Fibroblast of mammary gland (primary cell): ENCODE measurements around the gene MGAT4D.

Experiments
- DNase-seq: peaks from one replicate; pipeline ENCODE4 v3.0.0-alpha.2; 2010; ENCODE audit warnings: low read depth
- H3K4me3 ChIP-seq: 2 replicates; pipeline ENCODE4 v1.5.1; 2011; ENCODE audit warnings: low read depth, mild to moderate bottlenecking, low read length, moderate library complexity; ENCODE audit not compliant: control insufficient read depth
- TF ChIP-seq, protein P1 (sequence below): conservative IDR thresholded peaks from 2 replicates; pipeline ENCODE4 v1.5.1; 2011; ENCODE audit warnings: low read depth, low read length, inconsistent platforms; ENCODE audit not compliant: control insufficient read depth, insufficient read depth

Gene MGAT4D

DNA sequence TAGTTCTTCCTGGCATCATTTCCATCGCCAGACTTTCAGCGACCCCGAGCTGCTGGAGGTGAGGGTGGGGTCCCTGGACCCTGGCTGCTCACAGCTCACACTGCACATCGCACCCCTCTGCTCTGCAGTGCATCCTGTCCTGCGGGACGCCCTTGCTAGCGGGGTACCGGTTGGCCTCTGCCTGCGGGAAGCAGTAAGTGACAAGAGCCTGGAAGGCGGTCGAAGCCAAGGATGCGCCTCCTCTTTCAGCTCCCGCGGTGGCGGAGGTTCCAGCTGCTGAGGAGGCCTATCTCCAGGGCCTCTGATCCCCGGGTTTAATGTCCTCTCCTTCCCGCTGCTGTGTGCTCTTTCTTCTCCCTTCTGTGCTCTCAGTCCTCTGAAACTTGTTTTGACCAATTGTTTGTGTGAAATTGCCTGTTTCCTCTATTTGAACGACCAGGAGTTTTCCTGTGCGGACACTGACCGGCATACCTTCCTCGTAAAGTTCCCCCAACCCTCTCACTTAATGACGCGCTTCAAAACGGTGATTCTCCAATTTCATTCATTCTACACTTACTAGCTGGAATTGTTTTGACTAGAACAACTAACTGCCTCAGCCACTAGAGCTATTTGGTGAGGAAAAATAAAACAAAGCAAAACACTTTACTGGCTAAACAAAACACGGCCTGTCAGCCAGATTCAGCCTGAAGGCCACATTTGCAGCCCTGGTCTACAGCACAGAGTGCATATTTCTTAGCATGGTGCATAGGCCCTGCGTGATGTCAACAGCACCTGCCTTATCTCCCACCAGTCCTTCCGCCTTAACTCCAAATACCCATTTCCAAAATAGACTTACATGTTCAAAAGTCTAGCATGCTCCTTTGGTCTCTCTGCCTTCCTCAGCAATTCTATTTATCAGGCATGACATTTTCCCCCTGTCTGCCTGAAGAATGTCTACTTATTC is 28.0 kb downstream of the MGAT4D start:
- TF ChIP-seq, protein P1, sequence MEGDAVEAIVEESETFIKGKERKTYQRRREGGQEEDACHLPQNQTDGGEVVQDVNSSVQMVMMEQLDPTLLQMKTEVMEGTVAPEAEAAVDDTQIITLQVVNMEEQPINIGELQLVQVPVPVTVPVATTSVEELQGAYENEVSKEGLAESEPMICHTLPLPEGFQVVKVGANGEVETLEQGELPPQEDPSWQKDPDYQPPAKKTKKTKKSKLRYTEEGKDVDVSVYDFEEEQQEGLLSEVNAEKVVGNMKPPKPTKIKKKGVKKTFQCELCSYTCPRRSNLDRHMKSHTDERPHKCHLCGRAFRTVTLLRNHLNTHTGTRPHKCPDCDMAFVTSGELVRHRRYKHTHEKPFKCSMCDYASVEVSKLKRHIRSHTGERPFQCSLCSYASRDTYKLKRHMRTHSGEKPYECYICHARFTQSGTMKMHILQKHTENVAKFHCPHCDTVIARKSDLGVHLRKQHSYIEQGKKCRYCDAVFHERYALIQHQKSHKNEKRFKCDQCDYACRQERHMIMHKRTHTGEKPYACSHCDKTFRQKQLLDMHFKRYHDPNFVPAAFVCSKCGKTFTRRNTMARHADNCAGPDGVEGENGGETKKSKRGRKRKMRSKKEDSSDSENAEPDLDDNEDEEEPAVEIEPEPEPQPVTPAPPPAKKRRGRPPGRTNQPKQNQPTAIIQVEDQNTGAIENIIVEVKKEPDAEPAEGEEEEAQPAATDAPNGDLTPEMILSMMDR: no peak
- no peak for DNase-seq
- H3K4me3 ChIP-seq: no peak overlapping the region

DNA sequence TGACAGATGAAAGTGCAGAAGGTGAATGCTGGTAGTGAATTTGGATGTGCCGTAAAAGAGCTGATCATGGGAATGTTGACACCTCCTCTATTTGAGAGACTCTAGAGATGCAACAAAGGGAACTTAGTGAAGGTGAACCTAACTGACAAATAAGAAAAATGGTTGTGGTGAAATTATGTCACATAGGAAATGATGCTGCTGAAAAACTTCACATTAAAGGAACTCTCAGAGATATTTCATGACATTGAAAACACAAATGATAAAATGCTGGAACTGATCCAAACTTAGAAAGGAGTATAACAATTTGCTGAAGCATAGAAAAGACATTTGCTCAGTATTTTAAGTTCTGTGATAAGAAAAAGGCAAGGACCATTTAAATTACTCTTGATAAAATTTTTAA is 31.9 kb downstream of the MGAT4D start:
- TF ChIP-seq, protein P1: no peak
- H3K4me3 ChIP-seq: no peak overlapping the region
- no peak for DNase-seq

DNA sequence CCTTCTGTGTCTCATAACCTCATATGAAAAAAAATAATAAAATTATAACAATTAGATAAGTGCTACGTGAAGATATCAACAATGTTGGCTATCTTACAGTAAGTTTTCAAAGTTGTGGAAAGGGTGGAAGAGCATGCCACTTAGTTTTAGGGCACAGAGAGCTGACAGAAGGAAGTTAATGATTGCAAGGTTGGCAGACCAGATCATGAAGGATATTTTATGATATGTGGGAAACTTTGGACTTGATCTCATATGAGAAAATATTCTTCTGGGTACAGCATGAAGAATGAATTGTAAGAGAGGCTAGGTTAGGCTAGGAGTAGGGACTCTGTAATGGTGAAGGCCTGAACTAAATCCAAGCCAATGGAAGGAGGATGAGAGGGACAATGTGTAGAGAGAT is 34.5 kb downstream of the MGAT4D start:
- DNase-seq: no peak
- TF ChIP-seq, protein P1: no peak
- no peak overlapping the region for H3K4me3 ChIP-seq

DNA sequence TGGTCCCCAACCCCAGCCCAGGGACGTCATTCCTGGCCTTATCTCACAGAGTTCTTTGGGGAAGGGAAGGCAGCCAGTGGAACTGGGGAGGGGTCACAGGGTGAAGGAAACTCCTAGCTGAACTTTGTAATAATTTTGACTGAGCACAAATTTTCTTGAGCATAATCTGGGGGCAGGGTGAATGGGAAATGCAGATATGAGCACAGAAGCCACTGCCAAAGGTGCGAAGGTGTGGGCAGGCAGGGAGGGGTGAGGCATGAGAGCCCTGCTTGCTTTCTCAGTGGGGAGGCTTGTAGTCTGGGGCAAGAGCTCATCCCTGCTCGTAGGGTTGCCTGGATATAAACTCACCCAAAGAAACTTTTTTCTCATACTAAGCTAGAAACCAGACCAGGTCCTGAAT is 34.9 kb downstream of the MGAT4D start:
- DNase-seq: no peak
- no peak overlapping the region for H3K4me3 ChIP-seq
- TF ChIP-seq, protein P1: no peak

DNA sequence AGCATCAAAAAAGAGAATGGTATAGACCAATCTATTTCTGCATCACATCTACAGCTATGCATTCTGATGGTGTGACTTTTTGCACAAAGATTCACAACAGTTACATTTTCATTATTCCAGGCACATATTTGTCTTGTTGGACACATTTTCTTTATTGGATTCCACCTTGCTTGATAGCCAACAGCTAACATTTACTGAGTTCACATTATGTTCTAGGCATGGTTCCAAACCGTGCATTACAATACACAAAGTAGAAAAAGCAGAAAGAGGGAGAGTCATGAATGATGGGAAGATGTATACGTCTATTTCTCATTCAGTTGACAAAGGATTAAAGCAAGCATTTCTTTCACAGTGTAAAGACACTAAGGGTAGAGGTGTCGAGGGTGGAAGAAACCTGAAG is 47.7 kb downstream of the MGAT4D start:
- no peak overlapping the region for H3K4me3 ChIP-seq
- TF ChIP-seq, protein P1: no peak
- no peak for DNase-seq

DNA sequence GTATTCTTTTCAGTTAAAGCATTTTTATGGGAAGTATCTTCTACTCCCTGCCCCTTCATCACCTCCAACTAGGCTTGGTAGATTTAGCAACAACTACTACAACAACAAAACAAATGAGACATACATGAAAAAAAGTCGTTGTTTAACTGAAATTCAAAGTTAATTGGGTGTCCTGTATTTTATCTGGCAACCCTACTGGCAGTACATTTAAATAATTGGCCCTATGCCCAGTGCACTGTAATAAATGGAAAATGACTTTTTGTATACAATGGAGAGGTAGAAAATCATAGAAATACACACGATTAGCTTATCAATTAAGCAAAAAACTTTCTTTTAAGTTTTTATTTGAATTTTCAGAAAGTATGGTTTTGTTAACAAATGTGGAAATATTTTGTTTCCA is 49.3 kb downstream of the MGAT4D start:
- no peak for DNase-seq
- H3K4me3 ChIP-seq: no peak overlapping the region
- TF ChIP-seq, protein P1: no peak
